Stomach (tissue), 9 donors: ENCODE results near the gene MRPL41. TPM values are rescaled to one million over a fixed set of nuclear protein-coding genes. Genes with fewer than 3 reads are reported as not detected.
"Not testable (repeated sequence)": the region's sequence is repeated elsewhere in the genome, so short reads cannot be mapped to it uniquely, and the experiment has no call there.

Experiments used
- DNase-seq, 2 donors: peaks; one replicate each; pipeline versions ENCODE4 v3.0.0 to v3.0.0-alpha.2; 2013 to 2019
- H3K27ac ChIP-seq, 5 donors: fragments of 200-600 bp in 4 of 5; sonication (generic) in 4 of 5; one replicate each; pipeline ENCODE4 v1.5.1; 2013 to 2019; ENCODE audit warnings: mild to moderate bottlenecking in 1 of 5, moderate library complexity in 1 of 5
- H3K27me3 ChIP-seq, 3 donors: fragments of 200-600 bp; sonication (generic); one replicate each; pipeline ENCODE4 v1.5.1; 2017 to 2019; ENCODE audit warnings: mixed run types in 1 of 3
- H3K36me3 ChIP-seq, 4 donors: fragments of 200-600 bp; sonication (generic); 1 replicate in 3 of 4; 2 replicates in 1 of 4; pipeline ENCODE4 v1.5.1; 2016 to 2019
- H3K4me1 ChIP-seq, 4 donors: fragments of 200-600 bp; sonication (generic); one replicate each; pipeline ENCODE4 v1.5.1; 2016 to 2019
- H3K4me3 ChIP-seq, 4 donors: fragments of 200-600 bp; sonication (generic) in 3 of 4; one replicate each; pipeline ENCODE4 v1.5.1; 2016 to 2019; ENCODE audit warnings: mild to moderate bottlenecking in 1 of 4
- H3K9me3 ChIP-seq, 4 donors: fragments of 200-600 bp; sonication (generic); one replicate each; pipeline ENCODE4 v1.5.1; 2016 to 2019
- EP300 ChIP-seq: sonication (generic); formaldehyde crosslinking; IDR thresholded peaks from one replicate; pipeline ENCODE4 v1.6.1; 2017; ENCODE audit warnings: antibody characterized with exemption
- POLR2A ChIP-seq, 4 donors: fragments of 450-650 bp; IDR thresholded peaks; one replicate each; pipeline ENCODE4 v1.6.1; 2016; ENCODE audit warnings: antibody characterized with exemption in 4 of 4, control low read depth in 2 of 4, mild to moderate bottlenecking in 1 of 4, moderate library complexity in 1 of 4
- POLR2AphosphoS5 ChIP-seq, 3 donors: sonication (generic); formaldehyde crosslinking; IDR thresholded peaks; one replicate each; pipeline ENCODE4 v1.6.1; 2016; ENCODE audit warnings: antibody characterized with exemption in 3 of 3
- WGBS, 5 donors: extraction: QIAGEN DNeasy Blood & Tissue Kit in 3 of 5; methylation state at CpG; one replicate each; pipeline versions ENCODE4 v1.1.5 to v1.1.7; 2013 to 2018; 5-methylcytosine and 5-hydroxymethylcytosine counted together
- intact Hi-C: fragments of 100-400 bp; cut with DNase I; formaldehyde crosslinking; loops from one replicate; pipeline ENCODE4 v1.15.1; 2023; ENCODE audit warnings: low total_unique reads
- polyA plus RNA-seq, 3 donors: library from polyadenylated mRNA; stranded (reverse); fragments of 200-250 nt; gene quantifications; one replicate each; pipeline ENCODE4 v1.2.3, GENCODE V29; 2013
- total RNA-seq, 5 donors: library from RNA; depleted of rRNA; stranded (reverse); fragments of >200 nt; gene quantifications; one replicate each; pipeline versions ENCODE4 v1.1.0 to v1.2.3, GENCODE V29; 2014 to 2016
- TF ChIP-seq, protein P1 (sequence below), 7 experiments: fragments of 450-650 bp in 4 of 7; fragments of 200-600 bp in 3 of 7; sonication (generic) in 3 of 7; IDR thresholded peaks; one replicate each; pipeline ENCODE4 v1.5.1; 2016 to 2019; ENCODE audit warnings: antibody characterized with exemption in 7 of 7, control low read depth in 2 of 7, mild to moderate bottlenecking in 1 of 7
- donor health status: healthy with polysubstance abuse.
- donor health status: Bipolar disorder and iron deficiency.
- donor health status: healthy.

Gene MRPL41
- total and polyA plus RNA-seq, 8 donors, result 23.3 to 282 (median 101) TPM

DNA sequence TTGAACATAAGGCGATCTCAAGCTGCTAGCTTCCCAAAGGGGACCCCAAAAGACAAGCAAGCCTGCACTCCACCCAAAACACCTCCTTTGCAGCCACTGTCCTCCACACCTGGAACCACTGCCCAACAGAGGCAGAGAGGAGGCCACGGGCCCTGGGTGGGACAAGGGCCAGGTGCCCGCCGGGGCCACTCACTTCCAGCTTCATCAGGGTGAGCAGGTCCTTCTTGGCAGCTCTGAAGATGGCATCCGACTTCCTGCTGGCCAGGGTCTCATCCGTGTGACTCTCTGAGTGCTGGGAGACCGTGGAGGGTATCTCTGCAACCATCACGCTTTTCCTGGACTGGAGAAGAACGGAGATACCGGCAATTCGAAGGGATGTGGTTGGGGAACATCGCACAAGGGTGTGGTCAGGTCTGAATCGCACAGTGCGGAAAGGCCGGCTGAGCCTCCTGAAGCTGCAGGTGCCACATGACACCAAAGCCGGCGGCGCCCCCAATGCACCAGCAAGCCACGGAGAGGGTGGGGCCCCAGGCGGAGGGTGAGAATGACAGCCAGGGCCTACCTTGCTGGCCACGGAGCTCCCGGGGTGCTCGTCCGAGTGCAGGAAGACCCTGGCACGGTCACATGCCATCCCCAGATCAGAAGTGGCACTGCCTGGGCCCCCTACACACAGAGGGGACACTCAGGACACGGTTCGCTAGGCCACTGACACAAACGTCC, 46.1 kb upstream of the MRPL41 start:
- no peak overlapping the region for H3K27ac ChIP-seq
- no peak overlapping the region for H3K4me3 ChIP-seq
- DNase-seq, result no peak
- intact Hi-C loops, result no loop called here
- no peaks in the 10 kb centered on the region for H3K9me3 ChIP-seq
- peaks cover 0 to 8% (median 0%) of the 10 kb centered on the region in 4 donors for H3K4me1 ChIP-seq
- H3K27me3 ChIP-seq, result no peaks in the 10 kb centered on the region
- H3K36me3 ChIP-seq, result peaks cover 0 to 28% (median 18%) of the 10 kb centered on the region in 4 donors
- no peak for TF ChIP-seq POLR2A (IDR thresholded peaks at IDR 0.05)
- TF ChIP-seq EP300, result no peak
- TF ChIP-seq, protein P1, sequence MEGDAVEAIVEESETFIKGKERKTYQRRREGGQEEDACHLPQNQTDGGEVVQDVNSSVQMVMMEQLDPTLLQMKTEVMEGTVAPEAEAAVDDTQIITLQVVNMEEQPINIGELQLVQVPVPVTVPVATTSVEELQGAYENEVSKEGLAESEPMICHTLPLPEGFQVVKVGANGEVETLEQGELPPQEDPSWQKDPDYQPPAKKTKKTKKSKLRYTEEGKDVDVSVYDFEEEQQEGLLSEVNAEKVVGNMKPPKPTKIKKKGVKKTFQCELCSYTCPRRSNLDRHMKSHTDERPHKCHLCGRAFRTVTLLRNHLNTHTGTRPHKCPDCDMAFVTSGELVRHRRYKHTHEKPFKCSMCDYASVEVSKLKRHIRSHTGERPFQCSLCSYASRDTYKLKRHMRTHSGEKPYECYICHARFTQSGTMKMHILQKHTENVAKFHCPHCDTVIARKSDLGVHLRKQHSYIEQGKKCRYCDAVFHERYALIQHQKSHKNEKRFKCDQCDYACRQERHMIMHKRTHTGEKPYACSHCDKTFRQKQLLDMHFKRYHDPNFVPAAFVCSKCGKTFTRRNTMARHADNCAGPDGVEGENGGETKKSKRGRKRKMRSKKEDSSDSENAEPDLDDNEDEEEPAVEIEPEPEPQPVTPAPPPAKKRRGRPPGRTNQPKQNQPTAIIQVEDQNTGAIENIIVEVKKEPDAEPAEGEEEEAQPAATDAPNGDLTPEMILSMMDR (IDR thresholded peaks at IDR 0.05), result no peak
- TF ChIP-seq POLR2AphosphoS5 (IDR thresholded peaks at IDR 0.05), result no peak
- WGBS, 5 donors, result 92 to 95% (median 95%) methylated on average over 23 to 28 of the region's 28 CpGs

DNA sequence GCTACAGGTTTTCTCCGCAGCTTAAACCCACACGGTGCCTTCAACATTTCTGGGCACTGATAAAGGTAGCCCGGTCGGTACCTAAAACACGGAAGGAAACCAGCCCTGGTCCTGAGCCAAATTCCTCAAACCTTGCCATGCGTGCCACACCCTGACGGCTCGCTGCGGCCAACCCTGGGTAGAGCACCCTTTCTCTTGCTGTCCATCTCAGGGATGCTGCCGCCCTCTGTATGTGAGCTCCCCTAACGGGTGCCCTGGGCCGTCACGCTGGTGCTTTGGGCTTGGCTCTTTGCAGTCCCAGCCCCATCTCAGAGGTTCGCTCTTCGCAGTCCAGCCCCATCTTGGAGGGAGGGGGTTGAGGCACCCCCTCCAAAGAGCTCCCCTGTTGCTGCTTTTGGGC, 45.4 kb upstream of the MRPL41 start:
- TF ChIP-seq, protein P1 (IDR thresholded peaks at IDR 0.05), result no peak
- no peak for TF ChIP-seq EP300
- no peak for TF ChIP-seq POLR2AphosphoS5 (IDR thresholded peaks at IDR 0.05)
- no peak for TF ChIP-seq POLR2A (IDR thresholded peaks at IDR 0.05)
- H3K4me3 ChIP-seq, result no peak overlapping the region
- intact Hi-C loops, result no loop called here
- 61 to 76% (median 66%) methylated on average over 7 to 15 of the region's 15 CpGs for WGBS, 5 donors
- H3K9me3 ChIP-seq, result no peaks in the 10 kb centered on the region
- H3K4me1 ChIP-seq, result peaks cover 0 to 8% (median 0%) of the 10 kb centered on the region in 4 donors
- H3K27ac ChIP-seq, result no peak overlapping the region
- H3K27me3 ChIP-seq, result no peaks in the 10 kb centered on the region
- peaks cover 0 to 21% (median 12%) of the 10 kb centered on the region in 4 donors for H3K36me3 ChIP-seq
- peak in 1 of 2 donors; percentile 71 for DNase-seq

DNA sequence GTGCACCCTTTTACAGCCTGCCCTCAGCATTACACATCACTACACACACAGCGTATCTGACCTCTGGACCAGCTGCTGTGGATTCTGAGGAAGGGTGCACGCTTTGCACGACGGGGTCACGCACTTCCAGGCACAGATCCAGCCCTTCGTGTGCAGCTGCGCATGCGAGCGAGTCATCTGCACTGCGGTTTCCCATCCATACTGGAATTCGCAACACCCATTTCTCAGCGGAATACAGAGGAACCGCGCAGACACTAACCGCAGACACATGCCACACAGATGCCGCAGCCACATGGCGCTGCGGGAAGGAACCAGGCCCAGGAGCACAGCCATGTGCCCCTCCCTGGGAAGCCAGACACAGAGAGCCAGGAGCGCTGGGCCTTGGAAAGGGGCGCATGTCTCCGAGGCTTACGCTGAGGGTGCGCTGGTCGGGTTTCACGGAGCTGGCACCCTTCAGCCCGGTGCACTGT, 44.9 kb upstream of the MRPL41 start:
- intact Hi-C loops, result no loop called here
- DNase-seq, result no peak
- H3K9me3 ChIP-seq, result no peaks in the 10 kb centered on the region
- no peak overlapping the region for H3K4me3 ChIP-seq
- H3K27ac ChIP-seq, result no peak overlapping the region
- H3K27me3 ChIP-seq, result no peaks in the 10 kb centered on the region
- H3K36me3 ChIP-seq, result peaks cover 0 to 19% (median 9%) of the 10 kb centered on the region in 4 donors
- 84 to 95% (median 91%) methylated on average over 25 to 26 of the region's 26 CpGs for WGBS, 5 donors
- peaks cover 0 to 8% (median 0%) of the 10 kb centered on the region in 4 donors for H3K4me1 ChIP-seq
- TF ChIP-seq, protein P1 (IDR thresholded peaks at IDR 0.05), result no peak
- no peak for TF ChIP-seq POLR2AphosphoS5 (IDR thresholded peaks at IDR 0.05)
- no peak for TF ChIP-seq POLR2A (IDR thresholded peaks at IDR 0.05)
- no peak for TF ChIP-seq EP300

DNA sequence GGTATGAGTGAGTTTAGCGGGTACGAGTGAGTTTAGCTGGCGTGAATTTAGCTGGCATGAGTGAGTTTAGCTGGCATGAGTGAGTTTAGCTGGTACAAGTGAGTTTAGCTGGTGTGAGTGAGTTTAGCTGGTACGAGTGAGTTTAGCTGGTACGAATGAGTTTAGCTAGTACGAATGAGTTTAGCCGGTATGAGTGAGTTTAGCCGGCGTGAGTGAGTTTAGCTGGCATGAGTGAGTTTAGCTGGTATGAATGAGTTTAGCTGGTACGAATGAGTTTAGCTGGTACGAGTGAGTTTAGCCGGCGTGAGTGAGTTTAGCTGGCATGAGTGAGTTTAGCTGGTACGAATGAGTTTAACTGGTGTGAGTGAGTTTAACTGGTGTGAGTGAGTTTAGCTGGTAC, 42.5 kb upstream of the MRPL41 start:
- peaks cover 0 to 8% (median 0%) of the 10 kb centered on the region in 4 donors for H3K4me1 ChIP-seq
- DNase-seq, result no peak
- H3K4me3 ChIP-seq, result no peak overlapping the region
- WGBS, 5 donors, result 84 to 95% (median 90%) methylated on average over 14 of the region's 14 CpGs
- H3K27me3 ChIP-seq, result no peaks in the 10 kb centered on the region
- peaks cover 0 to 25% (median 10%) of the 10 kb centered on the region in 4 donors for H3K36me3 ChIP-seq
- H3K9me3 ChIP-seq, result no peaks in the 10 kb centered on the region
- intact Hi-C loops, result no loop called here
- no peak overlapping the region for H3K27ac ChIP-seq
- TF ChIP-seq POLR2A (IDR thresholded peaks at IDR 0.05) (no peak), POLR2AphosphoS5 (IDR thresholded peaks at IDR 0.05) (no peak), EP300 (no peak)
- TF ChIP-seq, protein P1 (IDR thresholded peaks at IDR 0.05), result no peak

DNA sequence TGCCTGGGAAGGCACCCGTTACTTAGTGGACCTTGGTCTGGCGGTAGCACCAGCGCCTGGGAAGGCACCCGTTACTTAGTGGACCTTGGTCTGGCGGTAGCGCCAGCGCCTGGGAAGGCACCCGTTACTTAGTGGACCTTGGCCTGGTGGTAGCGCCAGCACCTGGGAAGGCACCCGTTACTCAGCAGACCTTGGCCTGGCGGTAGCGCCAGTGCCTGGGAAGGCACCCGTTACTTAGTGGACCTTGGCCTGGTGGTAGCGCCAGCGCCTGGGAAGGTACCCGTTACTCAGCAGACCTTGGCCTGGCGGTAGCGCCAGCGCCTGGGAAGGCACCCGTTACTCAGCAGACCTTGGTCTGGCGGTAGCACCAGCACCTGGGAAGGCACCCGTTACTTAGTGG, 40.6 kb upstream of the MRPL41 start:
- H3K27me3 ChIP-seq, H3K4me1 ChIP-seq, intact Hi-C loops, H3K4me3 ChIP-seq, H3K27ac ChIP-seq, H3K9me3 ChIP-seq, DNase-seq: not testable (repeated sequence)
- 85 to 98% (median 96%) methylated on average over 19 to 22 of the region's 22 CpGs for WGBS, 5 donors
- H3K36me3 ChIP-seq, result peaks cover 0 to 32% (median 9%) of the 10 kb centered on the region in 4 donors
